C4-2B (cell line): Measurements from ENCODE around the gene TMEM178A.

ENCODE experiments used
- H3K27ac ChIP-seq: fragments of 450-650 bp; 2 replicates; pipeline ENCODE4 v1.5.1; 2017
- ZFX ChIP-seq: fragments of 450-650 bp; IDR thresholded peaks from 2 replicates; pipeline ENCODE4 v1.6.1; 2017
- TF ChIP-seq, protein P1 (sequence below): fragments of 450-650 bp; conservative IDR thresholded peaks from 2 replicates; pipeline ENCODE4 v1.5.1; 2017; ENCODE audit warnings: mild to moderate bottlenecking

The TMEM178A gene

DNA sequence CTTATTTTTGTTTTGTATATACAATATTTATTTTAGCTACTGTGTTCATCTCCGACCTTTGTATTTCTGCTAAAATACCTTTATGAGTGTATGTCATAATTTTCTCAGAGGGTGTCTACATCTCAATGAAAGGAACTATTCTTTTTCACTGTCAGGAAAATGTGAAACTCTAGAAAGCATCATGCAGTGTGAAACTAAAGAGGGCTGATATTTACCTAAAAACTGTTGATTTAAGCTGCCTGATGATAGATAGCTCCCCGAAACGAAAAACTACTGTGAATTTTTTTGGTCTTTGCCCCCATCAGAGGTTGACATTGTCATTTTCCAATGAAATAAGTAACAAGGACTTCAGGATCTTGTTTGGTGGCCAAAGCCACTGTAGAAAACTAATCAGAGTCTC is 38.8 kb downstream of the TMEM178A start:
- TF ChIP-seq, protein P1, sequence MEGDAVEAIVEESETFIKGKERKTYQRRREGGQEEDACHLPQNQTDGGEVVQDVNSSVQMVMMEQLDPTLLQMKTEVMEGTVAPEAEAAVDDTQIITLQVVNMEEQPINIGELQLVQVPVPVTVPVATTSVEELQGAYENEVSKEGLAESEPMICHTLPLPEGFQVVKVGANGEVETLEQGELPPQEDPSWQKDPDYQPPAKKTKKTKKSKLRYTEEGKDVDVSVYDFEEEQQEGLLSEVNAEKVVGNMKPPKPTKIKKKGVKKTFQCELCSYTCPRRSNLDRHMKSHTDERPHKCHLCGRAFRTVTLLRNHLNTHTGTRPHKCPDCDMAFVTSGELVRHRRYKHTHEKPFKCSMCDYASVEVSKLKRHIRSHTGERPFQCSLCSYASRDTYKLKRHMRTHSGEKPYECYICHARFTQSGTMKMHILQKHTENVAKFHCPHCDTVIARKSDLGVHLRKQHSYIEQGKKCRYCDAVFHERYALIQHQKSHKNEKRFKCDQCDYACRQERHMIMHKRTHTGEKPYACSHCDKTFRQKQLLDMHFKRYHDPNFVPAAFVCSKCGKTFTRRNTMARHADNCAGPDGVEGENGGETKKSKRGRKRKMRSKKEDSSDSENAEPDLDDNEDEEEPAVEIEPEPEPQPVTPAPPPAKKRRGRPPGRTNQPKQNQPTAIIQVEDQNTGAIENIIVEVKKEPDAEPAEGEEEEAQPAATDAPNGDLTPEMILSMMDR: no peak
- no peak for TF ChIP-seq ZFX
- H3K27ac ChIP-seq: no peak overlapping the region

- no peak overlapping the region for H3K27ac ChIP-seq
- no peak for TF ChIP-seq ZFX
- TF ChIP-seq, protein P1: no peak
Measured at GRCh38 chr2:39705638-39706037, 39.9 kb downstream of the TMEM178A start.

GRCh38 chr2:39706312-39706711 is 40.6 kb downstream of the TMEM178A start:
- H3K27ac ChIP-seq: no peak overlapping the region
- TF ChIP-seq, protein P1: no peak
- no peak for TF ChIP-seq ZFX

- no peak overlapping the region for H3K27ac ChIP-seq
- TF ChIP-seq, protein P1: no peak
- TF ChIP-seq ZFX: no peak
Measured at GRCh38 chr2:39706945-39707344, 41.2 kb downstream of the TMEM178A start.

GRCh38 chr2:39708003-39708402 is 42.3 kb downstream of the TMEM178A start:
- H3K27ac ChIP-seq: no peak overlapping the region

GRCh38 chr2:39710807-39711206 is 45.1 kb downstream of the TMEM178A start:
- TF ChIP-seq, protein P1: no peak
- TF ChIP-seq ZFX: no peak
- H3K27ac ChIP-seq: no peak overlapping the region

More at GRCh38 chr2:39708003-39708402, 42.3 kb downstream of the TMEM178A start:
- TF ChIP-seq, protein P1: no peak
- no peak for TF ChIP-seq ZFX

- no peak overlapping the region for H3K27ac ChIP-seq
- no peak for TF ChIP-seq ZFX
- TF ChIP-seq, protein P1: no peak
Measured at GRCh38 chr2:39712953-39713352, 47.2 kb downstream of the TMEM178A start.
